Sigmoid colon (tissue), 7 donors: ENCODE data around the gene CLDN12. TPM values are rescaled to one million over a fixed set of nuclear protein-coding genes. Genes with fewer than 3 reads are reported as not detected.

ENCODE experiments used
- DNase-seq: peaks from one replicate; pipeline ENCODE4 v3.0.0-alpha.2; 2019
- H3K27ac ChIP-seq, 4 donors: fragments of 200-600 bp; sonication (generic); one replicate each; pipeline ENCODE4 v1.5.1; 2016 to 2019; ENCODE audit warnings: mild to moderate bottlenecking in 1 of 4
- H3K27me3 ChIP-seq, 3 donors: fragments of 200-600 bp; sonication (generic); one replicate each; pipeline ENCODE4 v1.5.1; 2019; ENCODE audit warnings: mild to moderate bottlenecking in 1 of 3
- H3K36me3 ChIP-seq, 4 donors: fragments of 200-600 bp; sonication (generic); one replicate each; pipeline ENCODE4 v1.5.1; 2016 to 2019
- H3K4me1 ChIP-seq, 4 donors: fragments of 200-600 bp; sonication (generic); one replicate each; pipeline ENCODE4 v1.5.1; 2017 to 2019
- H3K4me3 ChIP-seq, 4 donors: fragments of 200-600 bp; sonication (generic); one replicate each; pipeline ENCODE4 v1.5.1; 2017 to 2019; ENCODE audit warnings: mild to moderate bottlenecking in 2 of 4, moderate library complexity in 1 of 4
- H3K9me3 ChIP-seq, 4 donors: fragments of 200-600 bp in 3 of 4; sonication (generic) in 3 of 4; one replicate each; pipeline versions ENCODE4 v1.5.1 to v1.6.1; 2013 to 2019
- CTCF ChIP-seq, 4 experiments: fragments of 450-650 bp in 3 of 4; fragments of 200-600 bp in 1 of 4; IDR thresholded peaks; one replicate each; pipeline ENCODE4 v1.5.1; 2016 to 2019; ENCODE audit warnings: antibody characterized with exemption in 4 of 4, mild to moderate bottlenecking in 3 of 4, moderate library complexity in 2 of 4
- EP300 ChIP-seq, 4 donors: sonication (generic); formaldehyde crosslinking; IDR thresholded peaks; one replicate each; pipeline ENCODE4 v1.6.1; 2017; ENCODE audit warnings: antibody characterized with exemption in 4 of 4
- POLR2A ChIP-seq, 2 donors: fragments of 450-650 bp; IDR thresholded peaks; one replicate each; pipeline ENCODE4 v1.6.1; 2016; ENCODE audit warnings: antibody characterized with exemption in 2 of 2, mild to moderate bottlenecking in 2 of 2, moderate library complexity in 2 of 2
- POLR2AphosphoS5 ChIP-seq, 4 donors: sonication (generic); formaldehyde crosslinking; IDR thresholded peaks; one replicate each; pipeline ENCODE4 v1.6.1; 2017; ENCODE audit warnings: antibody characterized with exemption in 4 of 4
- WGBS, 2 donors: extraction: QIAGEN DNeasy Blood & Tissue Kit; methylation state at CpG; one replicate each; pipeline ENCODE4 v1.1.7; 2013; 5-methylcytosine and 5-hydroxymethylcytosine counted together
- intact Hi-C: fragments of 100-400 bp; cut with DNase I; formaldehyde crosslinking; loops from one replicate; pipeline ENCODE4 v1.15.1; 2023
- polyA plus RNA-seq, 3 donors: library from polyadenylated mRNA; stranded (reverse); fragments of 200-250 nt; gene quantifications; one replicate each; pipeline ENCODE4 v1.2.3, GENCODE V29; 2013
- total RNA-seq, 4 donors: library from RNA; depleted of rRNA; stranded (reverse); fragments of >200 nt; gene quantifications; one replicate each; pipeline ENCODE4 v1.1.0, GENCODE V29; 2016
- donor health status: healthy with polysubstance abuse.
- donor health status: Bipolar disorder and iron deficiency.
- donor health status: healthy.

The CLDN12 gene
- total and polyA plus RNA-seq, 7 donors, result 4.6 to 33.9 (median 22.3) TPM

- DNase-seq, result no peak
- Histone ChIP-seq H3K36me3 (peaks cover 0 to 78% (median 11%) of the 10 kb centered on the region in 4 donors), H3K4me1 (peaks cover 0 to 7% (median 0%) of the 10 kb centered on the region in 4 donors), H3K4me3 (no peak overlapping the region), H3K27me3 (no peaks in the 10 kb centered on the region), H3K27ac (no peak overlapping the region), H3K9me3 (no peaks in the 10 kb centered on the region)
- WGBS, 2 donors, result 31 to 72% methylated on average over 2 of the region's 2 CpGs
- TF ChIP-seq POLR2A (IDR thresholded peaks at IDR 0.05) (no peak), CTCF (IDR thresholded peaks at IDR 0.05) (no peak), POLR2AphosphoS5 (IDR thresholded peaks at IDR 0.05) (no peak), EP300 (IDR thresholded peaks at IDR 0.05) (no peak)
- intact Hi-C loops, result no loop called here
Observed at GRCh38 chr7:90411510-90411909, 8.2 kb downstream of the CLDN12 start.

GRCh38 chr7:90412458-90413184, 9.4 kb downstream of the CLDN12 start:
- H3K27ac ChIP-seq, result no peak overlapping the region
- H3K9me3 ChIP-seq, result no peaks in the 10 kb centered on the region
- TF ChIP-seq POLR2AphosphoS5 (IDR thresholded peaks at IDR 0.05), result no peak
- TF ChIP-seq CTCF (IDR thresholded peaks at IDR 0.05), result peak in 1 of 4 experiments; percentile 13
- peaks cover 0 to 67% (median 13%) of the 10 kb centered on the region in 4 donors for H3K36me3 ChIP-seq
- no peak for DNase-seq
- no peaks in the 10 kb centered on the region for H3K27me3 ChIP-seq
- H3K4me1 ChIP-seq, result peaks cover 0 to 7% (median 0%) of the 10 kb centered on the region in 4 donors
- intact Hi-C loops, result no loop called here
- WGBS, 2 donors, result 75 to 90% methylated on average over 11 of the region's 11 CpGs
- no peak overlapping the region for H3K4me3 ChIP-seq

- Histone ChIP-seq H3K4me3 (no peak overlapping the region), H3K9me3 (no peaks in the 10 kb centered on the region), H3K27ac (no peak overlapping the region), H3K36me3 (peaks cover 0 to 62% (median 13%) of the 10 kb centered on the region in 4 donors), H3K27me3 (no peaks in the 10 kb centered on the region), H3K4me1 (peaks cover 0 to 7% (median 0%) of the 10 kb centered on the region in 4 donors)
- intact Hi-C loops, result no loop called here
- no peak for DNase-seq
- WGBS, 2 donors, result 96 to 97% methylated on average over 2 of the region's 2 CpGs
- TF ChIP-seq POLR2AphosphoS5 (IDR thresholded peaks at IDR 0.05) (no peak), POLR2A (IDR thresholded peaks at IDR 0.05) (no peak), EP300 (IDR thresholded peaks at IDR 0.05) (no peak), CTCF (IDR thresholded peaks at IDR 0.05) (no peak)
Observed at GRCh38 chr7:90413185-90413528, 9.9 kb downstream of the CLDN12 start.

GRCh38 chr7:90421651-90422050, 18.4 kb downstream of the CLDN12 start:
- no peak for TF ChIP-seq CTCF (IDR thresholded peaks at IDR 0.05)
- TF ChIP-seq POLR2A (IDR thresholded peaks at IDR 0.05), result no peak
- no peak for TF ChIP-seq POLR2AphosphoS5 (IDR thresholded peaks at IDR 0.05)
- no peak for TF ChIP-seq EP300 (IDR thresholded peaks at IDR 0.05)
- Histone ChIP-seq H3K27ac (no peak overlapping the region), H3K4me1 (no peaks in the 10 kb centered on the region), H3K36me3 (peaks cover 0 to 3% (median 0%) of the 10 kb centered on the region in 4 donors), H3K27me3 (no peaks in the 10 kb centered on the region), H3K9me3 (no peaks in the 10 kb centered on the region), H3K4me3 (no peak overlapping the region)
- DNase-seq, result no peak
- WGBS, 2 donors, result 83 to 87% methylated on average over 6 of the region's 6 CpGs
- intact Hi-C loops, result loop anchor here (10.0 kb wide), 1 partner anchor 107 kb away; no protein-coding TSS in a partner anchor
